Measurements from ENCODE around the gene GFRA1.

Gene GFRA1

GRCh38 chr10:116287906-116288501, 15.0 kb upstream of the GFRA1 start:
- TF ChIP-seq CTCF (IDR thresholded peaks at IDR 0.05; ENCODE audit: borderline replicate concordance, insufficient read depth, low read depth, low read length) = peak; percentile 31; the same call in 1 of the 2 replicates

GRCh38 chr10:116286626-116287200, 13.7 kb upstream of the GFRA1 start:
- no peak overlapping the region for H3K4me3 ChIP-seq (ENCODE audit: low read depth, low read length)
- TF ChIP-seq CTCF (IDR thresholded peaks at IDR 0.05; ENCODE audit: borderline replicate concordance, insufficient read depth, low read depth, low read length) = no peak

More at GRCh38 chr10:116287906-116288501, 15.0 kb upstream of the GFRA1 start:
- no peak overlapping the region for H3K4me3 ChIP-seq (ENCODE audit: low read depth, low read length)

GRCh38 chr10:116281775-116282174, 8.8 kb upstream of the GFRA1 start:
- no peak for TF ChIP-seq CTCF (IDR thresholded peaks at IDR 0.05; ENCODE audit: borderline replicate concordance, insufficient read depth, low read depth, low read length)
- no peak overlapping the region for H3K4me3 ChIP-seq (ENCODE audit: low read depth, low read length)

GRCh38 chr10:116278846-116279245, 5.8 kb upstream of the GFRA1 start:
- no peak for TF ChIP-seq CTCF (IDR thresholded peaks at IDR 0.05; ENCODE audit: borderline replicate concordance, insufficient read depth, low read depth, low read length)
- no peak overlapping the region for H3K4me3 ChIP-seq (ENCODE audit: low read depth, low read length)

- no peak for TF ChIP-seq CTCF (IDR thresholded peaks at IDR 0.05; ENCODE audit: borderline replicate concordance, insufficient read depth, low read depth, low read length)
- H3K4me3 ChIP-seq (ENCODE audit: low read depth, low read length) = no peak overlapping the region
Observed at GRCh38 chr10:116276981-116277380, 4.0 kb upstream of the GFRA1 start.

- TF ChIP-seq CTCF (IDR thresholded peaks at IDR 0.05; ENCODE audit: borderline replicate concordance, insufficient read depth, low read depth, low read length) = no peak
- H3K4me3 ChIP-seq (ENCODE audit: low read depth, low read length) = no peak overlapping the region
Observed at GRCh38 chr10:116274064-116274904, 1.3 kb upstream of the GFRA1 start.

Measured in GM12875 (cell line).